HepG2 (cell line): ENCODE results near the gene PDYN. TPM values are rescaled to one million over a fixed set of nuclear protein-coding genes. Genes with fewer than 3 reads are reported as not detected.

Source experiments
- ARID2 ChIP-seq: sonication (generic); formaldehyde crosslinking; IDR thresholded peaks from 2 replicates; pipeline ENCODE4 v1.8.1; 2022; ENCODE audit warnings: mild to moderate bottlenecking, missing genetic modification reagents, borderline replicate concordance
- ATF6 ChIP-seq: sonication (generic); formaldehyde crosslinking; conservative IDR thresholded peaks from 2 replicates; pipeline ENCODE4 v1.4.0; 2020; ENCODE audit warnings: missing genetic modification reagents
- ATF7-NPFF ChIP-seq: sonication (generic); formaldehyde crosslinking; IDR thresholded peaks from 2 replicates; pipeline ENCODE4 v1.8.1; 2023; ENCODE audit warnings: mild to moderate bottlenecking, low read depth, missing genetic modification reagents, moderate library complexity
- DPF2 ChIP-seq: sonication (generic); formaldehyde crosslinking; IDR thresholded peaks from 2 replicates; pipeline ENCODE4 v1.4.0; 2020; ENCODE audit warnings: mild to moderate bottlenecking, low read depth, missing genetic modification reagents, borderline replicate concordance
- EED ChIP-seq: sonication (generic); formaldehyde crosslinking; IDR thresholded peaks from 2 replicates; pipeline ENCODE4 v1.5.0; 2020; ENCODE audit warnings: mild to moderate bottlenecking, missing genetic modification reagents
- ESRRA ChIP-seq: sonication (generic); formaldehyde crosslinking; IDR thresholded peaks from 2 replicates; pipeline ENCODE4 v1.5.1; 2020; ENCODE audit warnings: mild to moderate bottlenecking, low read depth, missing genetic modification reagents
- HNRNPLL ChIP-seq: fragments of 200-400 bp; formaldehyde crosslinking; IDR thresholded peaks from 2 replicates; pipeline ENCODE4 v1.6.1; 2017; ENCODE audit warnings: mild to moderate bottlenecking, low read depth, low read length; ENCODE audit not compliant: poor library complexity, severe bottlenecking
- JDP2 ChIP-seq: sonication (generic); formaldehyde crosslinking; IDR thresholded peaks from 2 replicates; pipeline ENCODE4 v1.8.1; 2022; ENCODE audit warnings: missing genetic modification reagents, borderline replicate concordance
- MYNN ChIP-seq: sonication (generic); formaldehyde crosslinking; IDR thresholded peaks from 2 replicates; pipeline ENCODE4 v1.4.0; 2020; ENCODE audit warnings: mild to moderate bottlenecking, low read depth, missing genetic modification reagents
- POLR2AphosphoS5 ChIP-seq: IDR thresholded peaks from 2 replicates; pipeline ENCODE4 v1.6.1; 2012; ENCODE audit warnings: low read depth, low read length
- PPARG ChIP-seq: conservative IDR thresholded peaks from 2 replicates; pipeline ENCODE4 v1.6.1; 2016; ENCODE audit warnings: missing biosample characterization, missing genetic modification reagents
- SP4 ChIP-seq: sonication (generic); formaldehyde crosslinking; IDR thresholded peaks from 2 replicates; pipeline ENCODE4 v1.8.1; 2023; ENCODE audit warnings: mild to moderate bottlenecking, missing genetic modification reagents
- TEAD2 ChIP-seq: sonication (generic); formaldehyde crosslinking; IDR thresholded peaks from 2 replicates; pipeline ENCODE4 v1.9.0; 2021; ENCODE audit warnings: missing genetic modification reagents
- ZNF230 ChIP-seq: sonication (generic); formaldehyde crosslinking; IDR thresholded peaks from 2 replicates; pipeline ENCODE4 v1.4.0; 2020; ENCODE audit warnings: mild to moderate bottlenecking, missing genetic modification reagents
- ZNF7 ChIP-seq: IDR thresholded peaks from 2 replicates; pipeline ENCODE4 v1.6.1; 2016; ENCODE audit warnings: missing biosample characterization, missing genetic modification reagents
- ZNF772 ChIP-seq: sonication (generic); formaldehyde crosslinking; IDR thresholded peaks from 2 replicates; pipeline ENCODE4 v1.5.0; 2020; ENCODE audit warnings: mild to moderate bottlenecking, missing genetic modification reagents
- polyA plus RNA-seq, 8 experiments: library from polyadenylated mRNA; depleted of rRNA in 3 of 8; stranded (reverse) in 7 of 8; unstranded in 1 of 8; fragments of >200 nt; fragmentation: Illumina TruSeq in 4 of 8; extraction: Trizol in 4 of 8; gene quantifications; 2 replicates each; pipeline versions ENCODE4 v1.2.1 to v1.2.3, GENCODE V29; 2011 to 2016; ENCODE audit warnings: low read depth in 4 of 8, missing spikeins in 1 of 8, mixed read lengths in 1 of 8; ENCODE audit not compliant: insufficient read depth in 1 of 8
- total RNA-seq, 5 experiments: library from RNA; depleted of rRNA; stranded (reverse); fragments of >200 nt; fragmentation: Illumina TruSeq; extraction: Trizol; gene quantifications; 2 replicates each; pipeline ENCODE4 v1.2.3, GENCODE V29; 2016; ENCODE audit warnings: low read depth in 1 of 5
- TF ChIP-seq, protein P1 (sequence below): IDR thresholded peaks from 2 replicates; pipeline ENCODE4 v1.6.1; 2016; ENCODE audit warnings: missing compliant biosample characterization, missing genetic modification reagents, borderline replicate concordance
- TF ChIP-seq, protein P2 (sequence below): sonication (generic); formaldehyde crosslinking; IDR thresholded peaks from 2 replicates; pipeline ENCODE4 v1.4.0; 2020; ENCODE audit warnings: mild to moderate bottlenecking, missing genetic modification reagents

PDYN gene
- total and polyA plus RNA-seq, 2 of the 13 experiments (the other 11 are each of a cell fraction or from before 2014, with no cell fraction given) = not detected

- TF ChIP-seq ATF6 (CRISPR knock-in tag) = 0 out of 2 replicates have a peak, but pooled peaks have one; percentile 71
- peak; percentile 93; the same call in 1 of the 2 replicates for TF ChIP-seq EED
- TF ChIP-seq, protein P1, sequence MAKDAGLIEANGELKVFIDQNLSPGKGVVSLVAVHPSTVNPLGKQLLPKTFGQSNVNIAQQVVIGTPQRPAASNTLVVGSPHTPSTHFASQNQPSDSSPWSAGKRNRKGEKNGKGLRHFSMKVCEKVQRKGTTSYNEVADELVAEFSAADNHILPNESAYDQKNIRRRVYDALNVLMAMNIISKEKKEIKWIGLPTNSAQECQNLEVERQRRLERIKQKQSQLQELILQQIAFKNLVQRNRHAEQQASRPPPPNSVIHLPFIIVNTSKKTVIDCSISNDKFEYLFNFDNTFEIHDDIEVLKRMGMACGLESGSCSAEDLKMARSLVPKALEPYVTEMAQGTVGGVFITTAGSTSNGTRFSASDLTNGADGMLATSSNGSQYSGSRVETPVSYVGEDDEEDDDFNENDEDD (CRISPR knock-in tag) = peak; percentile 26; the same call in 1 of the 2 replicates
- TF ChIP-seq JDP2 (CRISPR knock-in tag) = no peak
- no peak for TF ChIP-seq ARID2 (CRISPR knock-in tag)
- TF ChIP-seq HNRNPLL = peak; percentile 61
- TF ChIP-seq POLR2AphosphoS5 = no peak
- no peak for TF ChIP-seq ZNF230 (CRISPR knock-in tag)
- TF ChIP-seq SP4 (CRISPR knock-in tag) = no peak
- TF ChIP-seq ATF7-NPFF = no peak
- TF ChIP-seq DPF2 (CRISPR knock-in tag) = no peak
- TF ChIP-seq MYNN (CRISPR knock-in tag) = no peak
- 0 out of 2 replicates have a peak, but pooled peaks have one; percentile 31 for TF ChIP-seq PPARG
- TF ChIP-seq, protein P2, sequence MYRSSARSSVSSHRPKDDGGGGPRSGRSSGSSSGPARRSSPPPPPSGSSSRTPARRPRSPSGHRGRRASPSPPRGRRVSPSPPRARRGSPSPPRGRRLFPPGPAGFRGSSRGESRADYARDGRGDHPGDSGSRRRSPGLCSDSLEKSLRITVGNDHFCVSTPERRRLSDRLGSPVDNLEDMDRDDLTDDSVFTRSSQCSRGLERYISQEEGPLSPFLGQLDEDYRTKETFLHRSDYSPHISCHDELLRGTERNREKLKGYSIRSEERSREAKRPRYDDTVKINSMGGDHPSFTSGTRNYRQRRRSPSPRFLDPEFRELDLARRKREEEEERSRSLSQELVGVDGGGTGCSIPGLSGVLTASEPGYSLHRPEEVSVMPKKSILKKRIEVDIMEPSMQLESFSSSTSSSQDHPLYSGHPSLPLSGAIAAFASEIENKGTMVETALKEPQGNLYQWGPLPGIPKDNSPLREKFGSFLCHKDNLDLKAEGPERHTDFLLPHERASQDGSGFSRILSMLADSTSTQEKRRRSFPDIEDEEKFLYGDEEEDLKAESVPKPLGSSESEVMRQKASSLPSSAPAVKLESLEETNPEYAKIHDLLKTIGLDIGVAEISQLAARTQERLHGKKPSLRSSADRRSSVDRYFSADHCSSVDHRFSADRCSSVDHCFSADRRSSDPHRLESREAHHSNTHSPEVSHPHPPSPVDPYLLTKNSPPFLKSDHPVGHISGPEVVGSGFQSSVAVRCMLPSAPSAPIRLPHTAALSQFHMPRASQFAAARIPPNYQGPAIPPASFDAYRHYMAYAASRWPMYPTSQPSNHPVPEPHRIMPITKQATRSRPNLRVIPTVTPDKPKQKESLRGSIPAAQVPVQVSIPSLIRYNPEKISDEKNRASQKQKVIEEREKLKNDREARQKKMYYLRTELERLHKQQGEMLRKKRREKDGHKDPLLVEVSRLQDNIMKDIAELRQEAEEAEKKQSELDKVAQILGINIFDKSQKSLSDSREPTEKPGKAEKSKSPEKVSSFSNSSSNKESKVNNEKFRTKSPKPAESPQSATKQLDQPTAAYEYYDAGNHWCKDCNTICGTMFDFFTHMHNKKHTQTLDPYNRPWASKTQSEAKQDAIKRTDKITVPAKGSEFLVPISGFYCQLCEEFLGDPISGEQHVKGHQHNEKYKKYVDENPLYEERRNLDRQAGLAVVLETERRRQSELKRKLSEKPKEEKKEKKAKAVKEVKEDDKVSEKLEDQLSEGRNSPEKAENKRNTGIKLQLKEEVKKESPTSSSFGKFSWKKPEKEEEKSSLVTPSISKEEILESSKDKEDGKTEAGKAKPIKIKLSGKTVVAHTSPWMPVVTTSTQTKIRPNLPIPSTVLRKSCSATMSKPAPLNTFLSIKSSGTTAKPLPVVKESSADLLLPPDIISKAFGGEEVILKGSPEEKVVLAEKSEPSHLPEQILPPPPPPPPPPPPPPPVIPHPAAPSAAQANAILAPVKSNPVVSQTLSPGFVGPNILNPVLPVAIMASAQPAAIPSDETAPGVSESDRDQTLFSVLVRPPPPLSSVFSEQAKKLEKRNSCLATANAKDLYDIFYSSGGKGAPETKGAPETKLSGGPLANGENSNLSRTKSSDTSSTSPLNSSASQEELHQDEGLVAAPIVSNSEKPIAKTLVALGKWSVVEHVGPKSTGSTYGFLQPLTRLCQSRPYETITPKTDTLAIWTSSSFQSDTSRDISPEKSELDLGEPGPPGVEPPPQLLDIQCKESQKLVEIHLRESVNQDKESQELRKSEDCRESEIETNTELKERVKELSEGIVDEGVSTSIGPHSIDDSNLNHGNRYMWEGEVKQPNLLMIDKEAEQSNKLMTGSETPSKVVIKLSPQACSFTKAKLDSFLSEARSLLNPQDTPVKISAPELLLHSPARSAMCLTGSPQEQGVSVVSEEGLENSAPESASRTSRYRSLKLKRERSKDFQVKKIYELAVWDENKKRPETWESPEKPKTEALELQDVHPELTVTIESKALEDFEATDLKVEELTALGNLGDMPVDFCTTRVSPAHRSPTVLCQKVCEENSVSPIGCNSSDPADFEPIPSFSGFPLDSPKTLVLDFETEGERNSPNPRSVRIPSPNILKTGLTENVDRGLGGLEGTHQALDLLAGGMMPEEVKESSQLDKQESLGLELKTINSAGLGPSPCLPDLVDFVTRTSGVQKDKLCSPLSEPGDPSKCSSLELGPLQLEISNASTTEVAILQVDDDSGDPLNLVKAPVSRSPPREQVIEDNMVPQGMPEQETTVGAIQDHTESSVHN (CRISPR knock-in tag) = no peak
- no peak for TF ChIP-seq TEAD2 (CRISPR knock-in tag)
- TF ChIP-seq ZNF7 = no peak
- TF ChIP-seq ESRRA (CRISPR knock-in tag) = no peak
- peak; percentile 79; the same call in 1 of the 2 replicates for TF ChIP-seq ZNF772 (CRISPR knock-in tag)
These were observed 28.1 kb downstream of the PDYN start (continued) for GRCh38 chr20:1965520-1966351.
